ENCODE data around the gene CD247.

DNA sequence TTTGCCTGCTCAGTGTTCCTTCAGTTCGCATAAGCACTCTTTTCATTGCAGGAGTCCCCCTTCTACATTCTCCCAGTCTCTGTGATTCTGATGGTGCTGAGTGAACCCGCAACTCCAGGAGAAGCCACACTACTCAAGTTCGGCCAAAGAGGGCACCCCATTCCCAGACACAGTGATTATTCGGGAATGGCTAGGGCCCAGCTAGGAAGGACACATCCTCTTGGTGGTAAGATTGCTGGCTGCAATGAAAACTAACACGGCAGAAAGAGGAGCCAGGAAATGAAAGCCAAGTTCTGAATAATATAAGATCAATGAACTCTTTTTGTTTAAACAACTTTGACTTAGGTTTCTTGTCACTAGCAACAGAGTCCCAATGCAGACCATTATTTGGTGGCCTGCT lies 20.3 kb upstream of the CD247 start:
- TF ChIP-seq POLR2A (IDR thresholded peaks at IDR 0.05; ENCODE audit: low read depth, low read length) (no peak), POLR2AphosphoS5 (IDR thresholded peaks at IDR 0.05; ENCODE audit: low read depth, low read length) (no peak), TAF1 (IDR thresholded peaks at IDR 0.05; ENCODE audit: low read depth, low read length) (no peak), SPI1 (IDR thresholded peaks at IDR 0.05; ENCODE audit: low read depth, low read length) (no peak), PAX5 (IDR thresholded peaks at IDR 0.05; ENCODE audit: insufficient read depth, low read length, severe bottlenecking) (no peak), POU2F2 (IDR thresholded peaks at IDR 0.05; ENCODE audit: low read depth, low read length) (no peak)

Measured in GM12891 (cell line).